RKO (cell line): Measurements from ENCODE around the gene SRP9.
"Not testable (repeated sequence)": the region's sequence is repeated elsewhere in the genome, so short reads cannot be mapped to it uniquely, and the experiment has no call there.

Experiments used
- DNase-seq: peaks from one replicate; pipeline ENCODE4 v3.0.0-alpha.2; 2016; ENCODE audit warnings: low spot score

SRP9 gene

DNA sequence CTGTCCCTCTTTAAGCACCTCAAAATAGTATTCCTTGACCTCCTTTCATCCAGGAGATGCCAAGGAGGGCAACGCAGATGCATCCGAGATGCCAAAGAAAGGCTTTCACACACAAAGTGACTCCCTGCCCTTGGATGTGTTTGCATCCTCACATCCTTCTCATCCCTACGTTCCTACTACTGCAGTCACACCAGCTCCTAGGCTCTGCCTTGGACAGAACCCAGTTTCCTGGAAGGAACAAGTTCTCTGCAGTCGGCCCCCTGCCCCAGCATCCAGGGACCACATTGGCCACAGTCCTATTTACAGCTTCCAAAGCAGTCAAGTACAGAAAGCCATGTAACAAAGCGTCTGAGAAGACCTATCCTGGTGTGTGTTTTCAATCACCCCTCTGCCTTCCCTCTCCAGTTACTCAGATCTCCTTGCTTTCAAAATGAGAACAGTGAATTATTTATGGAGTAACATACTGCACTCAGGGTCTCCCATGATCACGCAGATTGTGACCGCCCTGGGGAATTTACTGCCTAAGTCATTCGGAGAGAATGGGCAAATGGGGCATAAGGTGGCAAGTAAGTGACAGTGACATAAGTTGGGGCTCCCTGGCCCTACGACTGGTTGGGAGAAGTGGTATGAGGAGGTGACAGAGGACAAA is 21.8 kb upstream of the SRP9 start:
- no peak for DNase-seq

GRCh38 chr1:225757927-225758656 is 19.5 kb upstream of the SRP9 start:
- DNase-seq, result no peak

GRCh38 chr1:225759972-225760371 is 17.7 kb upstream of the SRP9 start:
- DNase-seq, result not testable (repeated sequence)

GRCh38 chr1:225760531-225760930 is 17.1 kb upstream of the SRP9 start:
- no peak for DNase-seq

DNA sequence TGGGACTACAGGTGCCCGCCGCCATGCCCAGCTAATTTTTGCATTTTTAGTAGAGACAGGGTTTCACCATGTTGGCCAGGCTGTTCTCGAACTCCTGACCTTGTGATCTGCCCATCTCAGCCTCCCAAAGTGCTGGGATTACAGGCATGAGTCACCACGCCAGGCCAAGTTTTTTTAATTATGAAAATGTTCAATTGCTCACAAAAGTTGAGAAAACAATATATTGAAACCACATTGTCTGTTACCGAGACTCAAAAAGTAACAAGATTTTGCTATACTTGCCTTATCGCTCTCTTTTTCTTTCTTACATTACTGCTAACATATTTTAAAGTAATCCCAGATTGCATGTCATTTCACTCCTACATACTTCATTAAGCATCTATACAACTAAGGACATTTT is 16.2 kb upstream of the SRP9 start:
- DNase-seq, result not testable (repeated sequence)

DNA sequence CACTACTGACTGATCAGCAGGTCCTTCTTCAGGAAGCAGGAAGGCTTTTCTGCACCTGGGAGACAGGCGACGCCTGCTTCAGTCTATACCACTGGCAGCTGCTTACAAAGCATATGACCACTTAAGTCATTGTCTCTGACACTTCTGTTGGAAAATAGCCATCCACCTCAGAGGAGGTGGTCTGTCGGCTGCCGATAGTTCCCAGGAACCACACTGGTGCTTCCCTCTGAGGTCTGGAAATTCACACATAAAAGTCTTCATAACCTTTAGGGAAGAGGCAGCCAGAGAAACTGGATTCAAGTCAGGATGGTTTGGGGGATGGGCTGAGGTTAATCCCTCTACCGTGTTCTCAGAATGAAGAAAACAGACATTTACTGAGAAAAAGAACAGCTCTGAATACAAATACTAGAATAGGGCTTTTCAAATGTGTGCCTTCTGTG is 15.6 kb upstream of the SRP9 start:
- DNase-seq, result no peak

DNA sequence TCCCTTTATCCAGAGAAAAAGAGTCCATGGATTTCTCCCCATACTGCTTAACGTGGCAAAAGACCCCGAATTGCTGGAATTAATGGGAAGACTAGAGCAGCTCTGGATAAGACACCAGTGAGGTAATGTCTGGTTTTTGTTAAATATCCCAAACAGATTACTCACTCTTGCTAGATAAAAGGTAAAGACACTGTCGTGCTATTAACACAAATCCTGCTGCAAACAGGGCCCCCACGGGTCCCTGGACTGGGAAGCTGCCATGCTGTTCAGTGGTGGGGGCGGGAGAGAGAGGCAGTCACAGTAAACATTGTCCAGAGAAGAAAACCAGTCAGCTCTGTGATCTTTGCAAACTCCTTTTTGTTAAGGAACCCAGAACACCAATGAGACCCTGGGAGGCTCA is 15.2 kb upstream of the SRP9 start:
- no peak for DNase-seq

DNA sequence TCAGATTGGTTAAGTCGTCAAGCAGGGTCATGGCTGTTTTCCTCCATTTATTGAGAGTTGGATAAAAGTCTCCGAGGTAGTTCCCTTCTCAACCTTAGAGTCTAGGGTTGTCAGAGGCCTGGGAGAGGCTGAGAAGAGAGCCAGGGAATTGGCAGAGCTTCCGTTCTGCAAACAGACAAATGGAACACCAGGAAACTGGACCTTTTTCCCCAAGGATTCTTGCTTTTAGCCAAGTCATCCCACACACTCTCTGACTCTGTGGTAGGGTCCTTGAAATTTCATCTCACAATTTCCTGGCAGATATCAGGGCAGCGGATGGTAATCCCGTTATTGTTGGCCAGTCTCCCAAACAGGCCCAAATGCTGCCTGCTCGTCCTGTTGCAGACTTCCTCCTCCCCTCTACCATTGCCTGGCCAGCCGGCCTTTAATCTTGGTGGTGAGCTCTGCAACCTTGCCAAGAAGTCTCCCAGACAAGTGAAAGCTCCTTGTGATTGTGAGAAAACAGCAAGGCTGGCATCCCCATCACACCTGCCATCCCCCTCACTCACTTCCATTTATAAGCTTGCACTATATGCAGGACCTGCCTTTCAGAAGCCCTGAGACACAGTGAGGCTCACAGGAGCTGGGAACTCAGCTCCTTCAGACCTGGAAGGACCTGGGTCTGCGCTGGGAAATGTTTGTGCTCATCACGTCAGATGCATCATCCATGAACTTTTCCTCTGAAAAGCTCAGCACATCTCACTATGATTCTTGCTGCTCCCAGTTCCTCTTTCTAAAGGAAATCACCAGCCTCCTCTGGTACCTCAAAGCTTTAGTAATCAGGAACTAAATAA is 13.7 kb upstream of the SRP9 start:
- DNase-seq, result no peak

- DNase-seq, result no peak
Observed at GRCh38 chr1:225765982-225766674, 11.5 kb upstream of the SRP9 start.

- DNase-seq, result no peak
Observed at GRCh38 chr1:225766967-225767633, 10.5 kb upstream of the SRP9 start.

DNA sequence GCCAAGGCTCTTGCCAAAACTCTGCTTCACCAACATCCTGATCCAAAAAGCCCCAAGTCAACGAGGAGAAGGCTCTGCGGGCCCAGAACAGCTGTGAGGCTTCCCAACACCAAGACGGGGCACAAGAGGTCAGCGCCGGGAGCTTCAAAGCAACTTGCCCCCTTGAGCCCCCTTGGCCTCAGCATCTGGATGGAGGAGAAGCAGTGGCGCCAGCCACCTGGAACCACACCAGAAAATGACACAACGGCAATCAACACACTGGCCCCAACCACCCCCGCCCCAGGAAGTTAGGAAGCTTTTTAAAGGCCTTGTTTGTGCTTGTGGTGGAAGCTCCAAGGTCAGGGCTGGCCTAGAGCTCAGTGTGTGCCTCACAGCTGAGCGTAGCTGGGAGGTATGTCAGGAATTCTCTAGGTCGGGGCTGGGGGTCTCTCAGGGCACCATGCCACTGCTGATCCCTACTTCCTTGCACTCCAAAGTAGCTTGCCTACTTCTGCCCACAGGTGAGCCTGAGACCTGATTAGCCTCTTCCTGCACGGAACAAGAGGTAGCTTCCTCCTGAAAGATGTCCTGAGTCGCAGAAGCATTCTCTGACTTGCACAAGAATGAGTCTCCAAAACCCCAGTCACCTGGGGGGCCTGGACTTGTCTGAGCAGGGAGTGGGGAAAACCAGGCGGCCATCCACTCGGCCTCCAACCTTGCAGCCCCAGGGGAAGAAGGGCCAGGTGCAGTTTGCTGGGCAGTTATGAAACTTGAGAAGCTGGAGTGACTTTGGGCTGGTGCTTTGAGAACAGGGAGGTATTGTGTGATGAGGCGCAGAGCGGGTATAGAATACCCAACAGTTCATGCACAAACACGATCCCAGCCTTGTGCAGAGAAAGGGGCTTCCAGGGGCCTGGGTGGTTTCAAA is 9.7 kb upstream of the SRP9 start:
- no peak for DNase-seq

DNA sequence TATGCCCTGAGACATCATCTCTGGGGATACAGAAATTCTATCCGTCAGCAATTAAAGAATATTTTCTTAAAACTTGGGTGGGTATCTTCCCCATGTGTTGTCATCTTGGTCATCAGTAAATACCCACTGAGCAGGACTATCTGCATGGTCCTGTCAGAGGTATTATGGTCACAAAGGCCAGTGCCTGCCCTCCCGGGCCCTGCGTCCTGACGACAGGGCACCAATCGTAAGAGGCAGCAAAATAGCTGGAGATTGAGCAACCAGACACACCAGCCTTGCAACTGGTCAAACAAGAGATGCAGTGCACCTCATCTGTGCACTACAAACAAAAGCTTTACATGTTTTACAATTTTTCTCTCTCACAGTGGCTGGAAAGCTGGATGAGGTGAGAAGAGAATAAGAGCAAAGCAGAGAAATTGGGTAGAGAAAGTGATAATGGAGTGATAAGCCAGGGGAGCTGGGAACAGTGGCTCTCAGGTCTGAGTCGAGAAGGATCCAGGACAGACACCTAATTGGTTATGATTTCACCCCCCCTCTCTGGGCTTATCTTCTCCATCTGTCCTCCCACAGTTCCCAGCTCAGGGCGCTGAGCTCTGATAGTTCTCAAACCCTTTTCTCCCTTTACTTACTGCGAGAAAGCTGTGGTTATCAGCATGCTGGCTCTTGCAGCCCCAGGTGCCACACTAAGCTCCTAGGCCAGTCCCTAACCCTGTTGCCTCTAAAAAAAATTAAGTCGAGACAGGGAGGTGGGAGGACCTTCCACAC is 8.8 kb upstream of the SRP9 start:
- no peak for DNase-seq

DNA sequence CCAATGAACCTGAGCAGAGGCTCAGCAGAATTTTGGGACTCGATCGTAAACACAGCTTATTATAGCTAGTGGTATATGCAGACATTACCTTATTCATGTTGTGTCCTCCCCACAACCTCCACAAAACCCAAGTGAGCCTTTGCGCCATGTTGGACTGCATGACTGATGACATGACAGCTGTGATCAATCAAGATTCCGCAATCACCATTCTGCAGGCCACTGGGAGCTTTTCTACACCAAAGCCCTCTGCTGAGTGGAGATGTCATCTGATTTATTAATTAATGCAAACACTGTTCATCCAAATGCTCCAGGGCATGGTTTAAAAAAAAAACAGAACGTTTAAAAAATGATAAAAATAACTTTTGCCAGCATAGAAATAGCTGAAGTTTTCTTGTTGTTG is 7.9 kb upstream of the SRP9 start:
- no peak for DNase-seq

DNA sequence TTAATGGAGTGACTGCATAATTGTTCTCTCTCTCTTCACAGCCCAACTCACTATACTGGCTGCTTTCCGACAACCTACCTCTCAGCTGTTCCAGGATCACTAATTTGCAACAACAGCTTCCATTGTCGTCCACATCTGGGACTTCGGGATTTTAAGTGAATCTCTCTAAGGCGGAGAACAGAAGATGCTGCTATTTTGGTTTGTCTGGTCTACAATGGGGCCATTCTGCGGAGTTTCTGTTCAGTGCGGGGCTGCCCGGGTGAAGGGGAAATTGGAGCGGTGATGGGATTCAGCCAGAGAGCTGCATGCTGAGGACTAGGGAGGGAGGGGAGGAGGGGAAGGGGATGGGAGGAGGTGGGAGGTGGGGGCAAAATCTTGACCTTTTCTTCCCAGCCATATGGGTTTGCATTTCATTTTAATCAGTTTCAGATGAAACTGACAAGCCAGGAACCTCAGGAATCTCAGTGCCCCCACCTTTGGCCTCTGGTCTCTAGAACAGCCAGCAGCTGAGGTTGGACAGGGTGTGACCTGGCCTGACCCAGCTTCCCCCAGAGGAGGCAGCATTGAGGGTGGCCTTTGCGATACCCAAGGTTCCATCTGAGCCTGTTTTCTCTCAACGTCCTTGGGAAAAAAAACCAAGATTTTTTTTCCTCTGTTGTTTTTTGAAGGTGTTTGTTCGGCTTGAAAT is 6.9 kb upstream of the SRP9 start:
- no peak for DNase-seq

GRCh38 chr1:225771661-225772322 is 5.8 kb upstream of the SRP9 start:
- DNase-seq, result no peak

- DNase-seq, result peak; percentile 80
Observed at GRCh38 chr1:225772323-225772768, 5.3 kb upstream of the SRP9 start.

DNA sequence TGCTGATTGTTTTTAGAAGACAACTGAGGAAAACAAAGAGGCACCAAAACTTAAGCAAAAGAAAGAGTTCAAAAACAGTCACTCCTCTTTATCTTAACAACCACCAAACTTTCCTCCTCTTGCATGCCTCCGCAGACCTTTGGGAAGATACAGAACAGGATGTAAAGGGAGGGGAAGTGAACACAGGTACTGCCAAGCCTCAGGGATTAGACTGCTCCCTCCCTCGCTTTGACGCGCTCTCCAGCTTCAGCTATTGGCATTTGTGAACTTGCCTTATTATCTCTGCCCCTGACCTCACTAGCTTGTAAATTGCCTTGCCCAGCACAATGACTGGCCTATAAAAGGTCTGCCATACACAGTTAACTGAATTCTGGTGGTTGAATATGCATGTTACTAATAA is 4.8 kb upstream of the SRP9 start:
- no peak for DNase-seq

DNA sequence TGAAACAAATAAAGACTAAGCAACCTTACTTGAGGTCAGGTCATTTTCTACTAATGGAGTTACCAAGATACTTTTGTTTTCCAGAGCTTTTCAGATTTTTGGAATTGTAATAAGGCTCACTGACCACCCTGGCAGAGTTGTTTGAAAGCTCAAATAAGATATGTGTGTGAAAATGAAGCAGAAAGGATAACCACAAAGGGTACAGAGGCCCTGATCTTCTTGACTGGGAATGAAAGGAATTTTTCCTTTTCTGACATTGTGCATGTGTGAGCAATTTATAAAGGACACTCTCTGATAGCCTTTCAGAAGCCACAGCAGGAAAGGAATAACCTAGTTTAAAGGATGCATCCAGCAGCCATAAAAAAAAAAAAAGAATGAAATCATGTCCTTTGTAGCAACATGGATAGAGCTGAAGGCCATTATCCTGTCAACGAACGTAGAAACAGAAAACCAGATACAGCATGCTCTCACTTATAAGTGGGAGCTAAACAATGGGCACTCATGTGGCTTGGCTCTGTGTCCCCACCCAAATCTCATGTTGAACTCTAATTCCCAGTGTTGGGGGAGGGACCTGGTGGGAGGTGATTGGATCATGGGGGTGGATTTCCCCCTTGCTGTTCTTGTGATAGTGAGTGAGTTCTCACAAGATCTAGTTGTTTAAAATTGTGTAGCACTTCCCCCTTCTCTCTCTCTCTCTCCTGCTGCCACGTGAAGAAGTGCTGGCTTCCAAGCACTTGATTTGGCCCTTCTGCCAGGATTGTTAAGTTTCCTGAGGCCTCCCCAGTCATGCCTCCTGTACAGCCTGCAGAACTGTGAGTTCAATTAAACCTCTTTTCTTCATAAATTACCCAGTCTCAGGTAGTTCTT is 3.1 kb upstream of the SRP9 start:
- no peak for DNase-seq
